ENCODE data around the gene HSPA1B.

GRCh38 chr6:31822036-31822821, 5.3 kb upstream of the HSPA1B start:
- TF ChIP-seq CTCF (IDR thresholded peaks at IDR 0.05; ENCODE audit: poor library complexity) (no peak), EZH2 (IDR thresholded peaks at IDR 0.05; ENCODE audit: borderline replicate concordance) (no peak)

Measured in hepatocyte (in vitro differentiated cells).